NCI-H2227 (cell line): ENCODE results near the gene PXDN.
"Not testable (repeated sequence)": the region's sequence is repeated elsewhere in the genome, so short reads cannot be mapped to it uniquely, and the experiment has no call there.

Experiments used
- DNase-seq: peaks from one replicate; lab custom pipeline; 2025; ENCODE audit not compliant: unreplicated experiment; lab: John Stamatoyannopoulos, UW

The PXDN gene, protein sequence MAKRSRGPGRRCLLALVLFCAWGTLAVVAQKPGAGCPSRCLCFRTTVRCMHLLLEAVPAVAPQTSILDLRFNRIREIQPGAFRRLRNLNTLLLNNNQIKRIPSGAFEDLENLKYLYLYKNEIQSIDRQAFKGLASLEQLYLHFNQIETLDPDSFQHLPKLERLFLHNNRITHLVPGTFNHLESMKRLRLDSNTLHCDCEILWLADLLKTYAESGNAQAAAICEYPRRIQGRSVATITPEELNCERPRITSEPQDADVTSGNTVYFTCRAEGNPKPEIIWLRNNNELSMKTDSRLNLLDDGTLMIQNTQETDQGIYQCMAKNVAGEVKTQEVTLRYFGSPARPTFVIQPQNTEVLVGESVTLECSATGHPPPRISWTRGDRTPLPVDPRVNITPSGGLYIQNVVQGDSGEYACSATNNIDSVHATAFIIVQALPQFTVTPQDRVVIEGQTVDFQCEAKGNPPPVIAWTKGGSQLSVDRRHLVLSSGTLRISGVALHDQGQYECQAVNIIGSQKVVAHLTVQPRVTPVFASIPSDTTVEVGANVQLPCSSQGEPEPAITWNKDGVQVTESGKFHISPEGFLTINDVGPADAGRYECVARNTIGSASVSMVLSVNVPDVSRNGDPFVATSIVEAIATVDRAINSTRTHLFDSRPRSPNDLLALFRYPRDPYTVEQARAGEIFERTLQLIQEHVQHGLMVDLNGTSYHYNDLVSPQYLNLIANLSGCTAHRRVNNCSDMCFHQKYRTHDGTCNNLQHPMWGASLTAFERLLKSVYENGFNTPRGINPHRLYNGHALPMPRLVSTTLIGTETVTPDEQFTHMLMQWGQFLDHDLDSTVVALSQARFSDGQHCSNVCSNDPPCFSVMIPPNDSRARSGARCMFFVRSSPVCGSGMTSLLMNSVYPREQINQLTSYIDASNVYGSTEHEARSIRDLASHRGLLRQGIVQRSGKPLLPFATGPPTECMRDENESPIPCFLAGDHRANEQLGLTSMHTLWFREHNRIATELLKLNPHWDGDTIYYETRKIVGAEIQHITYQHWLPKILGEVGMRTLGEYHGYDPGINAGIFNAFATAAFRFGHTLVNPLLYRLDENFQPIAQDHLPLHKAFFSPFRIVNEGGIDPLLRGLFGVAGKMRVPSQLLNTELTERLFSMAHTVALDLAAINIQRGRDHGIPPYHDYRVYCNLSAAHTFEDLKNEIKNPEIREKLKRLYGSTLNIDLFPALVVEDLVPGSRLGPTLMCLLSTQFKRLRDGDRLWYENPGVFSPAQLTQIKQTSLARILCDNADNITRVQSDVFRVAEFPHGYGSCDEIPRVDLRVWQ (N-terminal part only)

GRCh38 chr2:1744446-1745170 is at the start of gene PXDN:
Gene PXDN, minus strand, starts transcription at chr2:1744515. Its CDS starts 60 bp downstream, at chr2:1744455.
- DNase-seq, result peak; percentile 78

DNA sequence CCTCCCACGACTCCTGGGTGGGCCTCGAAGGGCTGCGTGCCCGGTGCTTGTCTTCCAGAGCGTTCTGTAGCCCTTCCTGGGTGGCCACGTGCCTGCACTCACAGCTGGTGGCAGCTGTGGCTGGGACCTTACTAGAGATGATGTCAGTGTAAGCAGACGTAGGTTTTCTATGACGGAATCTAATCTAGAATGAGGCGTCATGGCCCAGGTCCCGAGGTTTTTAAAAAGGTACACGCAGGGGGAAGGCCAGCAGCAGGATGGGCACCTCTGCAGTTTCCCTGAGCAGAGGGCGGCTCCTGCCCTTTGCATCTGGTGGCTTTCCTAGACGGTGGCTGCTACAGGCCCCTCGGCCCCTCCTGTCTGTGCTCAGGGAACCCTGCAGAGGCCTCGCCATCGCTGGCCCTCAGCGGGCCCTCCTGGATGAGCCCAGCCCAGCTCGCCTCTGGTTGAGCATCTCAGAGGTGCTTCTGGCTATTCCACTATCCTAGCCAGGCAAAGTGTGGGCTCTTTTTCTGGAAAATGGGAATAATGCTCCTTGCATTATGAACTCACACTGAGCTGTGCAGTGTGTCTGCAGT is 49.6 kb upstream of the PXDN start:
- no peak for DNase-seq

DNA sequence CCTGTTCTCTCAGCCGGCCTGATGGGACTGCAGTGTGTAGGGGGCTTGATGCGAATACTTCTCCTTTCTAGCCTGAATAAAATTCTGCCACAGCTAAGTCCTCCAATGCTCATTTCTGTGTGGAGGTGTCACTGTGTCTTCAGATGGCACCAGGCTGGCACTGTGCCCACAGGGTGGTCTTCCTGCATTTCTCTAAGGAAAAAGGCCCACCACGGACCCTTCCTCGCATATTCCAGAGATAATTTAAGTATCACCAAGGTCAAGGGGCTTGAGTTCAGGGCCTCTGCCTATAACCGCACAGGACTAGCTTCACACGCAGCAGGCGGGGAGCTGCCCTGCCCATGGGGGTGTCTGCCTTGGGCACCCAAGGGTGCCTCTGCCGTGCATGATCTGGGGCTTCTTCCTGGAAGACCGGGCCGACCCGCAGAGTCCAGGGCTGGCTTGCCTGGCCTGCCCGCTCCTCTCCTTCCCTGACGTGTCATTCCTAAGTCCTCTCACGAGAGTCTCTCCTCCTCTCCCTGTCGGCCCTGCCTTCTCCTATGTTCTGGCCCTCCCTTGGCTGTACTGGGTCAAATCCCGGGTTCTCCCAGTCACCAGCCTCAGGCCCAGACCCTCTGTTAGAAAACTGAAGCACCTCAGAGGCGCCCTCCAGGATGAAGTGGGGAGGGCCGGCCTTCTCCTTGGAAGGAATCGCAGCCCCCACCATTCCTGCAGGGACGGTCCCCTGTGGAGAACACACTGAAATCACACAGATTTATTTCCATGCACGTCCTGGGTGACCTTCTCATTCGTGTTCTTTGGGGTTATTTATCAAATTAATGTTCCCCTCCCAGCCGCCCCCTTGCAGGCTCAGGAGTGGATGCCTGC is 48.9 kb upstream of the PXDN start:
- no peak for DNase-seq

DNA sequence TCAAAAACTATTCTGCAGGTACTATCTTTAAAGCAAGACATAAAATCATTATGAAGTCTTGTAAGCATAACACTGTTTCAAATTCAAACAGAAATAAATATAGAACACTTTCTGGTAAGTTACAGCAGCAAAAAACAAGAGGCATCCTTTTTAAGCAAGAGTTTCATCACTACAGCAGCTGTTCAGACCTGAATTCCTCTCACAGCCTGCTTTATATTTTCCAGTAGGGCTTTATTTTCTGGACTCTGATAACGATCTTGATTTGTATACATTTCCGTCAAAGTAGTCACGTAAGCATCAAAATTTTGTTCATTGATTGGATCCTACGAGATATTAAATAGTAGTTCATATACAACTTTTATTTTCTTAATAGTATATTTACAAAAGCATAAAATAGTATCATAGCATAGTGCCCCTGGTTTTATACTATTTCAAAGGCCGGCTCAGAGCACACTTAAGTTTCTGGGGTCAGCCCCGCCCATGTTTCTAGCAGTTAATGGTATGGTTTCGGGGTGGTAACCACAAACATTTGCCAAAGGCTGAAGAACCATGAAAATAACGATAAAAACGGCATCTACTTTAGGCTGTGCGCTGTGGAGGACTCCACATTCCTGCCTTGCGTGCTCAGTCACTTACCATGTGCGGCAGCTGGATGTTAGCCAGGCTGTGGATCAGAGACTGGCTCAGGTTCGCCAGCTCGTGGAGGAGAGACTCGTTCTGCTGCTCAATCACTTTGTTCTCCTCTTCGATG is 47.5 kb upstream of the PXDN start:
- DNase-seq, result no peak

DNA sequence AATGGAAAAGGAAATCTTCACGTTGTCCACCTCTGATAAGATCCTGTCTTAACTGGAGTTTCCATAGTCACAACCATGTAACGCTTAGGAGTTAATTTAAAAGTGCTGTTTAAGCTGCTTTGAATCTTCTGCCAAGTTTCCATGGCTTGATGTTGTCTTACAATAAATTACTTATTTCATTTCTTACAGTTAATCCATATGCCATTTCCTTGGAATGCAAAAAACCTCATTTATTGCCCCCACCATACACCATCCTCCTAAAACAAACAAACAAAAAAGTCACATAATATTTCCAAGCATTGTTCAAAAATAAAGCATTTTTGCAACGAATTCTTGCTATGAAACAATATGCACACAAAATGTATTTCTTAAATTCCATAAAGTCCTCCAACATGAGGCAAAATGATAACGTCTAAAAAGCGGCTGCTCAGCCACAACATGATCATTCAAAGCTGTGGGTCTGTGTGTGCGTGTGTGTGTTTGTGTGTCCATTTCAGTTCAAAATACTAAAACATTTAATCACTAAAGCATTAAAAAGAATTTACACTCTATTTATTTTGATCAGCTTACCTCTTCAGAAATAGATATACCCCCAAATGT is 46.8 kb upstream of the PXDN start:
- no peak for DNase-seq

DNA sequence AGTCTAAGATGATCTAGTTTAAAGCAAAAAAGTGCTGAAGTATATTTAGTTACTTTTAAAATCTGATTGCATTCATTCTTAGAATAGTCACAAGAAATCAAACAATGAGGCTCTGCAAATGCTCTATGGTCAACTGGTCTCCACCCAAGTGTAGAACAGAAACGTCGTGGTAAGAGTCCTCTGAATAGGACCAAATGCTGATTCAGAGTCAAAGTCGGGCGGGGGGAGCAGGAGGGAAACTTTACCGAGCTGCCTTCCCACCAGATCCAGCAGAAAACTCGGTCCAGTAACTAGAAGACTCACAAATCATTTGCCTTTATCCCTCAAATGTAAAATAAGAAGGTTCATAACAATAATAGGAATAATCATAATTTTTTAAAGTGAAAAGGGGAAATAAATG is 46.2 kb upstream of the PXDN start:
- DNase-seq, result no peak

DNA sequence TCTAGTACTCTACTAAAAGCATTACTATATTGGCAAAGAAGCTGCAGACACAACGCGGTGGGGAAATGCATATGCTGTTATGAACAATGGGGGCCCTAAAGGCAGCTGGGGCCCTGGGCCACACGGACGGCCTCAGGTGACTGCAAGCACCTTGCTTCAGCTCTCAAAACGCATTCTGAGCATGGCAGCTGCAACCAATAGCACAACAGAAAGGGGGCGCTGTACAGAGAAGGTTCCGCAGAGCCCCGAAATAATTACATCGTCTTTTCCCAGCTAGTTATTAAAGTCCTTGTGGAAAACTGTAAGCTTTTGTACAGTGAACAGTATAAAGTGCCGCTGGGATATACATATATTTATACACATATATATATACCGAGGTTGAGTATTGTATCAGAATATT is 45.3 kb upstream of the PXDN start:
- no peak for DNase-seq

DNA sequence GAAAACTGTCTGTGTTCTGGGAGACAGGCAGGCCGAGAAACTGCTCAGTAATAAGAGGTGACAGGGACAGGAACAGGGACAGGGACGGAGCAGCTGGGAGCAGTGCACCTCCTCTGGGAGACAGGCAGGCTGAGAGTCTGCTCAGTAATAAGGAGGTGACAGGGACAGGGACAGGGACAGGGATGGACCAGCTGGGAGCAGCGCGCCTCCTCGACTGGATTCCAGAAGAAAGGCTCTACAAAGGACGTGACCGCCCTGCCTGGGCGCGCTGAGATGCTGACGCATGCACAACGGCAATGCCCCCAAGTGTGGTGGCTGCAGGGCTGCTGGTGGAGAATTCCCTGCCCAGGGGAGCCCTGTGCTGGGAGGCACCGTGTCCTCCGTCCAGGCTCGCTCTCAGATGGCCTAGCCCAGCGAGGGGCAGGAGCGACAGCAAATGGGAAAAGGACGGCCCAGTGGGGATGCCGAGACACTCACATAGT is 44.2 kb upstream of the PXDN start:
- no peak for DNase-seq

- DNase-seq, result no peak
These were observed 43.6 kb upstream of the PXDN start for GRCh38 chr2:1787755-1788477.

DNA sequence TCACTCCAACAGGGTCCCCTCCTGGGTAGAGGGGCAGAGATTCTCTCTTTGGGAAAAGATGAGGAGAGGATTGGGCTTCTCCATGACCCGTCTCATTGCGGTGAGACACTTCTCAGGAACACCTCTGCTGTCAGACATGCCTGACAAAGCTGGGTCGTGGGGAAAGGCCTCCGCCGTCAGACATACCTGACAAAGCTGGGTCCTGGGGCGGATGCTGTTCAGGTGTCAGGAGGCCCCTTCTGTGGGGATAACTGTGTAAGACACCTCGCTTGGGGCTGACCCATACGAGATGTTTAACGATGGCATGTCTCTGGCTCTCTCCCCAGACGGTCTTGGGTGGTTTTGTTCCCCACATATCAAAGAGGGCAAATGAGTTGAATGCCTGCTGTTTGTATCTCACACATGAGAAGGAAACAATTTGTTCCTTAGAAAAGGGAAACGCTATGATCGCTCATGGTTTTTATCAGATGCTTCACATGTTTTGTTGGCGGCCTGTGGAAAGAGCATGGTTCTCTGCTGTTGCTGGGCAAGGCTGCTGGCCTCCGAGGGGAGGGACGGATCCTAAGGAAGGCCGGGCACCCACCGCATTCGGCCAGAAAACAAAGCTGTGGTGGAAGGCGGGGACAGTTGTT is 40.8 kb upstream of the PXDN start:
- DNase-seq, result no peak

- no peak for DNase-seq
These were observed 39.8 kb upstream of the PXDN start for GRCh38 chr2:1784087-1784486.

DNA sequence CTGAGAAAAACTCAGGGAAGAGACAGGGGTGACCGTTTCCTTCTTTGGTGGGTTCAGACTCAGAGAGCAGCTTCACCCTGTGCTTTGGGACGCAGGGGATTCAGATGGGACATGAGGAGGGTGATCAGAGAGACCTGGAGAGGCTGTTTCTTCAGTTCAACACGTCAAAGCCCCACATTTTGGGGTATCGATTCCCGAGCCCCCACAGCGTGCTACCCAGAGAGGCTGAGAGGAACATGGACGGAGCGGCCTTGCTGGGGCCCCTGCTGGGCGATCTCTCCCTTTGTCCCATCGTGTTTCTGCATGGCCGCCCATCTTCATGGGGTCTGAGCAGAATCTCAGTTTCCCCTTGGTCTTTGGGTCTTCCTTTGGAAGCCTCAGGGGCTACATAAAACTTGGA is 38.2 kb upstream of the PXDN start:
- DNase-seq, result no peak

- no peak for DNase-seq
These were observed 37.2 kb upstream of the PXDN start for GRCh38 chr2:1781291-1782080.

DNA sequence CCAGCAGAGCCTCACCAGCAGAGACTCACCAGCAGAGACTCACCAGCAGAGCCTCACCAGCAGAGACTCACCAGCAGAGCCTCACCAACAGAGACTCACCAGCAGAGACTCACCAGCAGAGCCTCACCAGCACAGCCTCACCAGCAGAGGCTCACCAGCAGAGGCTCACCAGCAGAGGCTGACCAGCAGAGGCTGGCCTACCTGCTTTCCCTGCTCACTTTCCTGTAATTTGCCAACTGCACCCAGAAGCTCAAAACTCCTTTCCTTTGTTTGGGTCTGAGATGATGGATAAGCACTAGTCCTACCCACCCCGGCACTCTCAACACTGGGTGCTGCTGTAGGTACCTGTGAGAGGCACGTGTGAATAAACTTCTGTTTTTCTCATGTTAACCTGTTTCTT is 36.4 kb upstream of the PXDN start:
- no peak for DNase-seq

DNA sequence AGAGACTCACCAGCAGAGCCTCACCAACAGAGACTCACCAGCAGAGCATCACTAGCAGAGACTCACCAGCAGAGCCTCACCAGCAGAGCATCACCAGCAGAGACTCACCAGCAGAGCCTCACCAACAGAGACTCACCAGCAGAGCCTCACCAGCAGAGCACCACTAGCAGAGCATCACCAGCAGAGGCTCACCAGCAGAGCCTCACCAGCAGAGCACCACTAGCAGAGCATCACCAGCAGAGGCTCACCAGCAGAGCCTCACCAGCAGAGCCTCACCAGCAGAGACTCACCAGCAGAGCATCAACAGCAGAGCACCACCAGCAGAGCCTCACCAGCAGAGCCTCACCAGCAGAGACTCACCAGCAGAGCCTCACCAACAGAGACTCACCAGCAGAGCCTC is 35.7 kb upstream of the PXDN start:
- not testable (repeated sequence) for DNase-seq

- no peak for DNase-seq
These were observed 34.3 kb upstream of the PXDN start for GRCh38 chr2:1778566-1778965.
